Caco-2 (cell line): ENCODE measurements around the gene PDE11A. TPM values are rescaled to one million over a fixed set of nuclear protein-coding genes. Genes with fewer than 3 reads are reported as not detected.

Source experiments
- BruUV-seq: library from RNA; stranded (reverse); fragments of 400-500 nt; replicated peaks from 2 replicates; lab custom pipeline; 2021; lab: Mats Ljungman, UMichigan
- CTCF ChIA-PET: fragments of 300-600 bp; sonication (Branson Sonifier 250); formaldehyde crosslinking; loops from one replicate; lab custom pipeline; 2022; ENCODE audit warnings: antibody characterized with exemption; lab: Charles Lee
- POLR2A ChIA-PET: fragments of 300-600 bp; sonication (Branson Sonifier 250); formaldehyde crosslinking; loops from one replicate; lab custom pipeline; 2022; ENCODE audit warnings: antibody characterized with exemption; lab: Charles Lee
- DNase-seq, 2 experiments: peaks; one replicate each; pipeline versions ENCODE4 v3.0.0 to v3.0.0-alpha.2; 2020 to 2022
- H3K27me3 ChIP-seq: replicated peaks from 2 replicates; pipeline ENCODE4 v1.6.0; 2011; ENCODE audit warnings: low read length; ENCODE audit not compliant: control insufficient read depth, insufficient read depth
- H3K36me3 ChIP-seq: 2 replicates; pipeline ENCODE4 v1.5.1; 2011; ENCODE audit warnings: low read length; ENCODE audit not compliant: control insufficient read depth, insufficient read depth
- H3K4me1 ChIP-seq: fragments of 250-450 bp; sonication (Bioruptor Pico); 2 replicates; pipeline ENCODE4 v1.5.1; 2020; ENCODE audit warnings: mild to moderate bottlenecking
- H3K4me3 ChIP-seq: 2 replicates; pipeline ENCODE4 v1.5.1; 2011; ENCODE audit warnings: low read depth, mild to moderate bottlenecking, control low read depth, low read length
- H3K9me3 ChIP-seq: fragments of 250-450 bp; sonication (Bioruptor Pico); 2 replicates; pipeline ENCODE4 v1.5.1; 2020; ENCODE audit warnings: mild to moderate bottlenecking, moderate library complexity
- H3K27ac Mint-ChIP-seq: one replicate; pipeline ENCODE4 v1.8.0; 2022; ENCODE audit warnings: mixed read lengths; ENCODE audit not compliant: unreplicated experiment
- H3K27me3 Mint-ChIP-seq: one replicate; pipeline ENCODE4 v1.8.0; 2022; ENCODE audit warnings: mixed read lengths; ENCODE audit not compliant: insufficient read depth, unreplicated experiment
- H3K36me3 Mint-ChIP-seq: one replicate; pipeline ENCODE4 v1.8.0; 2022; ENCODE audit warnings: mild to moderate bottlenecking, mixed read lengths; ENCODE audit not compliant: insufficient read depth, unreplicated experiment
- H3K4me1 Mint-ChIP-seq: one replicate; pipeline ENCODE4 v1.8.0; 2022; ENCODE audit warnings: low read depth, mixed read lengths; ENCODE audit not compliant: unreplicated experiment
- H3K4me3 Mint-ChIP-seq: one replicate; pipeline ENCODE4 v1.8.0; 2022; ENCODE audit warnings: mild to moderate bottlenecking, moderate library complexity, mixed read lengths; ENCODE audit not compliant: unreplicated experiment
- H3K9me3 Mint-ChIP-seq: one replicate; pipeline ENCODE4 v1.8.0; 2022; ENCODE audit warnings: mixed read lengths; ENCODE audit not compliant: unreplicated experiment
- intact Hi-C: fragments of 100-400 bp; cut with micrococcal nuclease; formaldehyde crosslinking; loops from one replicate; pipeline ENCODE4 v1.10.0; 2022; ENCODE audit not compliant: unreplicated experiment
- total RNA-seq: library from RNA; stranded (reverse); gene quantifications from 2 replicates; pipeline ENCODE4 v1.2.3, GENCODE V29; 2022
- TF ChIP-seq, protein P1 (sequence below), 2 experiments: fragments of 200-600 bp in 1 of 2; IDR thresholded peaks; 1 replicate in 1 of 2; 2 replicates in 1 of 2; pipeline versions ENCODE4 v1.5.1 to v1.8.0; 2011 to 2022; ENCODE audit warnings: antibody characterized with exemption in 1 of 2, control low read depth in 1 of 2, inconsistent platforms in 1 of 2, low read depth in 1 of 2, low read length in 1 of 2, mild to moderate bottlenecking in 1 of 2, moderate library complexity in 1 of 2; ENCODE audit not compliant: insufficient read depth in 1 of 2, severe bottlenecking in 1 of 2, unreplicated experiment in 1 of 2

Gene PDE11A
- total RNA-seq, 1 experiment from 2014 or later = 0.25 TPM

DNA sequence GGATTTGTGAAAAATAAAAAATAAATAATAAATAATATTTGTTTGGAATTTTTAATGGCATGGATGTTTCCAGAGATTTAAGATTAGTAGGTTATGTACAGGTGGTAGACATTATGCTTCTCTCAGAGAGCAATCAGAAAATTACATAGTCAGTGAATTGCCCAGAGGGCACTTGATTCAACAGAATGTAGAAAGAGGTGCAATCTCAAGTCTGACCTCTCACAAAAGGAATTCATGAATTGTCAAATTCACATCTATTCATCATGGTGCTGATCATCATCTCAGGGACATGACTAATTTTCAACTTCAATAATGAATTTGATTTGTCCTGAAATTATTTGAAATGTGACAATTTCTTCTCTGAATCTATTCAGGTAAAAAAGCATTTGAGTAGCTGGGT lies 172.5 kb downstream of the PDE11A start:
- ChIA-PET POLR2A (no interaction called here), CTCF (interaction anchor here (0.6 kb wide), 1 partner anchor 190 kb away, joined by 3 read pairs; no protein-coding TSS in a partner anchor)
- TF ChIP-seq, protein P1, sequence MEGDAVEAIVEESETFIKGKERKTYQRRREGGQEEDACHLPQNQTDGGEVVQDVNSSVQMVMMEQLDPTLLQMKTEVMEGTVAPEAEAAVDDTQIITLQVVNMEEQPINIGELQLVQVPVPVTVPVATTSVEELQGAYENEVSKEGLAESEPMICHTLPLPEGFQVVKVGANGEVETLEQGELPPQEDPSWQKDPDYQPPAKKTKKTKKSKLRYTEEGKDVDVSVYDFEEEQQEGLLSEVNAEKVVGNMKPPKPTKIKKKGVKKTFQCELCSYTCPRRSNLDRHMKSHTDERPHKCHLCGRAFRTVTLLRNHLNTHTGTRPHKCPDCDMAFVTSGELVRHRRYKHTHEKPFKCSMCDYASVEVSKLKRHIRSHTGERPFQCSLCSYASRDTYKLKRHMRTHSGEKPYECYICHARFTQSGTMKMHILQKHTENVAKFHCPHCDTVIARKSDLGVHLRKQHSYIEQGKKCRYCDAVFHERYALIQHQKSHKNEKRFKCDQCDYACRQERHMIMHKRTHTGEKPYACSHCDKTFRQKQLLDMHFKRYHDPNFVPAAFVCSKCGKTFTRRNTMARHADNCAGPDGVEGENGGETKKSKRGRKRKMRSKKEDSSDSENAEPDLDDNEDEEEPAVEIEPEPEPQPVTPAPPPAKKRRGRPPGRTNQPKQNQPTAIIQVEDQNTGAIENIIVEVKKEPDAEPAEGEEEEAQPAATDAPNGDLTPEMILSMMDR (IDR thresholded peaks at IDR 0.05; ENCODE audit: insufficient read depth in 1 of 2, low read depth in 1 of 2, low read length in 1 of 2, severe bottlenecking in 1 of 2, unreplicated experiment in 1 of 2) = no peak
- H3K9me3 ChIP-seq = no peaks in the 10 kb centered on the region
- no peaks in the 10 kb centered on the region; the same call in 1 of the 2 replicates for H3K4me1 ChIP-seq
- Mint-ChIP-seq H3K9me3 (no peaks in the 10 kb centered on the region), H3K27me3 (peaks cover 4% of the 10 kb centered on the region), H3K4me1 (peaks cover 15% of the 10 kb centered on the region), H3K36me3 (no peaks in the 10 kb centered on the region), H3K4me3 (no peak overlapping the region), H3K27ac (no peak overlapping the region)
- no peaks in the 10 kb centered on the region for H3K36me3 ChIP-seq
- no peak for DNase-seq
- H3K4me3 ChIP-seq = no peak overlapping the region
- intact Hi-C loops = no loop called here
- no peaks in the 10 kb centered on the region for H3K27me3 ChIP-seq
- no TSS peak for BruUV-seq

DNA sequence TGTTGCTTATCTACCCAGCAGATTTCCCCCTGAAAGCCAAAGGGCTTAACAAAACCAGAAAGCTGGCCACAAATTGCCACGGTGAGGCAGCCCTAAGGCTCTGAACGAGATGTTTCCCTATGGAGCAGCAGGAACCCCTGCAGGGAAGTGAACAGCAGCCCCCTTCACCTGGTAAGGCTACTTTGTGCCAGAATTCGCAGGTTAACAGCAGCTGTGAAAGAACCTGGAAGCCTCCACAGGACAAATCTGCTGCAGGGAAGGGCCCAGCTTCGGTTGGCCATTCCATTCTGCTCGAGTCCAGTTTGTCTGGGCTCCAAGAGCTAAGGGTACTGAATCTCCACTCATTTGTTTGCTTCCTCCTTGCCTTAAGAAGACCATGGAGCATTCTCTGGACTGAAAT lies 175.3 kb downstream of the PDE11A start:
- H3K27ac Mint-ChIP-seq = no peak overlapping the region
- Histone ChIP-seq H3K36me3 (no peaks in the 10 kb centered on the region), H3K27me3 (no peaks in the 10 kb centered on the region), H3K9me3 (no peaks in the 10 kb centered on the region; the same call in 1 of the 2 replicates), H3K4me1 (peaks cover 11% of the 10 kb centered on the region), H3K4me3 (no peak overlapping the region)
- TF ChIP-seq, protein P1 (IDR thresholded peaks at IDR 0.05; ENCODE audit: insufficient read depth in 1 of 2, low read depth in 1 of 2, low read length in 1 of 2, severe bottlenecking in 1 of 2, unreplicated experiment in 1 of 2) = no peak
- intact Hi-C loops = no loop called here
- no peaks in the 10 kb centered on the region for H3K36me3 Mint-ChIP-seq
- ChIA-PET POLR2A (no interaction called here), CTCF (no interaction called here)
- no peak for DNase-seq
- H3K4me3 Mint-ChIP-seq = no peak overlapping the region
- no peaks in the 10 kb centered on the region for H3K9me3 Mint-ChIP-seq
- H3K4me1 Mint-ChIP-seq = peaks cover 18% of the 10 kb centered on the region
- no peaks in the 10 kb centered on the region for H3K27me3 Mint-ChIP-seq
- no TSS peak for BruUV-seq

DNA sequence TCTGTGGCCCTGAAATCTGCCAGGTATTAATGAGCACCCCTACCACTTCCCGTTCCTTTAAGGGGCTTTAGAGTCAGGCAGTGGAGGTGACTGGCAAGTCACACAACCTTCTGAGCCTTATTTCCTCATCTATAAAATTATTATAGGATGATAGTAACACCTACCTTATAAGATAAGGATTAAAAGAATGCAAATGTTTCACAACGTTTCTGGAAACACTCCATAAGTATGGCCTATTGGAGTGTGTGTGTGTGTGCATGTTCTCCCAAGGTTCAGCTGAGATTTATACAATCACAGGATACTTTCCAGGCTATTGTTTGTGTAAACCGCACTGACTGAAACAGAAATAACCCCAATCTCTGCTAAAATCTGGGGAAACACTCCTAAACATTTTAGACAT lies 176.0 kb downstream of the PDE11A start:
- peaks cover 11% of the 10 kb centered on the region for H3K4me1 ChIP-seq
- intact Hi-C loops = no loop called here
- no peaks in the 10 kb centered on the region for H3K36me3 ChIP-seq
- no peaks in the 10 kb centered on the region for H3K27me3 ChIP-seq
- ChIA-PET POLR2A (no interaction called here), CTCF (no interaction called here)
- Mint-ChIP-seq H3K36me3 (no peaks in the 10 kb centered on the region), H3K4me1 (peaks cover 18% of the 10 kb centered on the region), H3K27ac (no peak overlapping the region), H3K27me3 (no peaks in the 10 kb centered on the region), H3K9me3 (no peaks in the 10 kb centered on the region), H3K4me3 (no peak overlapping the region)
- H3K9me3 ChIP-seq = no peaks in the 10 kb centered on the region; the same call in 1 of the 2 replicates
- no peak for DNase-seq
- no TSS peak for BruUV-seq
- H3K4me3 ChIP-seq = no peak overlapping the region
- TF ChIP-seq, protein P1 (IDR thresholded peaks at IDR 0.05; ENCODE audit: insufficient read depth in 1 of 2, low read depth in 1 of 2, low read length in 1 of 2, severe bottlenecking in 1 of 2, unreplicated experiment in 1 of 2) = no peak
